GM23338 (cell line): Measurements from ENCODE around the gene TMPRSS3. TPM values are rescaled to one million over a fixed set of nuclear protein-coding genes. Genes with fewer than 3 reads are reported as not detected.

Source experiments
- ATAC-seq: fragments of 200-7000 bp; cut with Tn5 transposase; 3 replicates; pipeline ENCODE4 v1.9.1; 2020
- DNase-seq: peaks from one replicate; pipeline ENCODE4 v3.0.0-alpha.2; 2015; ENCODE audit warnings: low spot score
- H2AFZ ChIP-seq: fragments of 200-600 bp; sonication (generic); 2 replicates; pipeline ENCODE4 v1.8.0; 2016; ENCODE audit warnings: antibody characterized with exemption, mild to moderate bottlenecking, moderate library complexity
- H3F3A ChIP-seq: fragments of 200-600 bp; sonication (generic); replicated peaks from 2 replicates; pipeline ENCODE4 v1.8.0; 2017; ENCODE audit warnings: antibody characterized with exemption, mixed run types, low read depth
- H3K27ac ChIP-seq: fragments of 200-600 bp; sonication (generic); 2 replicates; pipeline ENCODE4 v1.6.1; 2016; ENCODE audit warnings: low read depth
- H3K27me3 ChIP-seq: fragments of 200-600 bp; sonication (generic); 2 replicates; pipeline ENCODE4 v1.8.0; 2016; ENCODE audit warnings: mild to moderate bottlenecking, mixed run types, moderate library complexity; ENCODE audit not compliant: insufficient read depth
- H3K36me3 ChIP-seq: fragments of 200-600 bp; sonication (generic); 2 replicates; pipeline ENCODE4 v1.8.0; 2016; ENCODE audit warnings: mild to moderate bottlenecking; ENCODE audit not compliant: insufficient read depth
- H3K4me1 ChIP-seq: fragments of 200-600 bp; sonication (generic); 2 replicates; pipeline ENCODE4 v1.8.0; 2016; ENCODE audit warnings: mild to moderate bottlenecking, moderate library complexity; ENCODE audit not compliant: insufficient read depth
- H3K4me2 ChIP-seq: fragments of 200-600 bp; sonication (generic); 2 replicates; pipeline ENCODE4 v1.7.1; 2017; ENCODE audit warnings: mixed run types
- H3K4me3 ChIP-seq: fragments of 200-600 bp; sonication (generic); 2 replicates; pipeline ENCODE4 v1.6.1; 2016; ENCODE audit warnings: mixed run types
- H3K79me2 ChIP-seq: fragments of 200-600 bp; sonication (generic); replicated peaks from 2 replicates; pipeline ENCODE4 v1.8.0; 2017; ENCODE audit warnings: mild to moderate bottlenecking; ENCODE audit not compliant: insufficient read depth
- H3K9me2 ChIP-seq: fragments of 200-600 bp; sonication (generic); 2 replicates; pipeline ENCODE4 v1.8.0; 2017; ENCODE audit not compliant: insufficient read depth
- H4K20me1 ChIP-seq: fragments of 200-600 bp; sonication (generic); replicated peaks from 2 replicates; pipeline ENCODE4 v1.8.0; 2017; ENCODE audit warnings: mild to moderate bottlenecking; ENCODE audit not compliant: insufficient read depth
- H3K27ac Mint-ChIP-seq: 2 replicates; pipeline ENCODE4 v1.8.0; 2020; ENCODE audit warnings: inconsistent platforms, mild to moderate bottlenecking, moderate library complexity, mixed read lengths
- H3K27me3 Mint-ChIP-seq: 3 replicates; pipeline ENCODE4 v1.8.0; 2022; ENCODE audit warnings: low read depth, mild to moderate bottlenecking, moderate library complexity, mixed read lengths, inconsistent platforms; ENCODE audit not compliant: insufficient read depth, poor library complexity
- H3K36me3 Mint-ChIP-seq: 3 replicates; pipeline ENCODE4 v1.8.0; 2021; ENCODE audit warnings: low read depth, mild to moderate bottlenecking, inconsistent platforms, moderate library complexity, mixed read lengths
- H3K4me1 Mint-ChIP-seq: 3 replicates; pipeline ENCODE4 v1.8.0; 2020; ENCODE audit warnings: mild to moderate bottlenecking, inconsistent platforms, mixed read lengths
- H3K4me3 Mint-ChIP-seq: 3 replicates; pipeline ENCODE4 v1.8.0; 2021; ENCODE audit warnings: moderate library complexity, mild to moderate bottlenecking, inconsistent platforms, mixed read lengths
- H3K9me3 Mint-ChIP-seq: 3 replicates; pipeline ENCODE4 v1.8.0; 2020; ENCODE audit warnings: moderate library complexity, mild to moderate bottlenecking, inconsistent platforms, mixed read lengths
- polyA plus RNA-seq: library from polyadenylated mRNA; unstranded; fragments of >200 nt; fragmentation: Nextera tagmentation; extraction: Ambion mirVana; gene quantifications from 2 replicates; pipeline ENCODE4 v1.2.1, GENCODE V29; 2016
- total RNA-seq: library from RNA; depleted of rRNA; stranded (reverse); fragments of >200 nt; shearing (Covaris generic); gene quantifications from 2 replicates; pipeline ENCODE4 v1.2.3, GENCODE V29; 2014
- TF ChIP-seq, protein P1 (sequence below): fragments of 250-450 bp; sonication (Bioruptor Pico); IDR thresholded peaks from 2 replicates; pipeline ENCODE4 v1.5.0; 2020; ENCODE audit warnings: mild to moderate bottlenecking, moderate library complexity
- TF ChIP-seq, protein P2 (sequence below), 2 experiments: fragments of 200-600 bp in 1 of 2; sonication (generic) in 1 of 2; conservative IDR thresholded peaks; 2 replicates each; pipeline versions ENCODE4 v1.5.1 to v1.6.1; 2016 to 2017; ENCODE audit warnings: antibody characterized with exemption in 2 of 2, low read depth in 2 of 2, mild to moderate bottlenecking in 2 of 2, moderate library complexity in 1 of 2

The TMPRSS3 gene
- total and polyA plus RNA-seq, 2 experiments from 2014 or later: 0.17 TPM; not detected in 1

DNA sequence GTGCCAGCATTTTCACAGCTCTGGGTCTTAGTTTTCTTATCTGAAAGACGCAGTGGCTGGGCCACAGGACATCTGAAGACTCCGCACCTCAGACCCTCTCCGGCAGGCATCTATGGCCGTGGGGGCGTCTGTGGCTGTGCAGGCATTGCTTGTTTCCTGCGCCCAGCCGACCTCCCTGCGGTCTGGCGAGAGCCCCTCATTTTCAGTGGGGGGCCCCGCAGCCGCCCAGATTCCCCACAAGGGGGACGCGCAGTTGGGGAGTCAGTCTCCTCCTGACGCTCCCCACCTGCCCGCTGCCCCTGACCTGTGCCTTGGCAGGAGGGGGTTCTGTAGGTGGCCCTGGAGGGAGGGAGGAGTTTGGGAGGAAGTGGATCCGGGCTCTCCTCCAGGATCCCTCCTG lies 26.0 kb downstream of the TMPRSS3 start:
- DNase-seq (peak; percentile 63), ATAC-seq (peak; percentile 64)
- Histone ChIP-seq H3K9me2 (no peaks in the 10 kb centered on the region), H3K4me2 (no peak overlapping the region), H3K4me3 (no peak overlapping the region), H3K79me2 (no peaks in the 10 kb centered on the region), H3K36me3 (no peaks in the 10 kb centered on the region), H2AFZ (peak overlapping the region; percentile 81), H4K20me1 (no peaks in the 10 kb centered on the region), H3K27ac (no peak overlapping the region), H3F3A (no peaks in the 10 kb centered on the region), H3K27me3 (no peaks in the 10 kb centered on the region), H3K4me1 (no peaks in the 10 kb centered on the region)
- H3K4me1 Mint-ChIP-seq: peaks cover 11% of the 10 kb centered on the region
- peaks cover 6% of the 10 kb centered on the region for H3K27me3 Mint-ChIP-seq
- no peak overlapping the region for H3K27ac Mint-ChIP-seq
- TF ChIP-seq, protein P1, sequence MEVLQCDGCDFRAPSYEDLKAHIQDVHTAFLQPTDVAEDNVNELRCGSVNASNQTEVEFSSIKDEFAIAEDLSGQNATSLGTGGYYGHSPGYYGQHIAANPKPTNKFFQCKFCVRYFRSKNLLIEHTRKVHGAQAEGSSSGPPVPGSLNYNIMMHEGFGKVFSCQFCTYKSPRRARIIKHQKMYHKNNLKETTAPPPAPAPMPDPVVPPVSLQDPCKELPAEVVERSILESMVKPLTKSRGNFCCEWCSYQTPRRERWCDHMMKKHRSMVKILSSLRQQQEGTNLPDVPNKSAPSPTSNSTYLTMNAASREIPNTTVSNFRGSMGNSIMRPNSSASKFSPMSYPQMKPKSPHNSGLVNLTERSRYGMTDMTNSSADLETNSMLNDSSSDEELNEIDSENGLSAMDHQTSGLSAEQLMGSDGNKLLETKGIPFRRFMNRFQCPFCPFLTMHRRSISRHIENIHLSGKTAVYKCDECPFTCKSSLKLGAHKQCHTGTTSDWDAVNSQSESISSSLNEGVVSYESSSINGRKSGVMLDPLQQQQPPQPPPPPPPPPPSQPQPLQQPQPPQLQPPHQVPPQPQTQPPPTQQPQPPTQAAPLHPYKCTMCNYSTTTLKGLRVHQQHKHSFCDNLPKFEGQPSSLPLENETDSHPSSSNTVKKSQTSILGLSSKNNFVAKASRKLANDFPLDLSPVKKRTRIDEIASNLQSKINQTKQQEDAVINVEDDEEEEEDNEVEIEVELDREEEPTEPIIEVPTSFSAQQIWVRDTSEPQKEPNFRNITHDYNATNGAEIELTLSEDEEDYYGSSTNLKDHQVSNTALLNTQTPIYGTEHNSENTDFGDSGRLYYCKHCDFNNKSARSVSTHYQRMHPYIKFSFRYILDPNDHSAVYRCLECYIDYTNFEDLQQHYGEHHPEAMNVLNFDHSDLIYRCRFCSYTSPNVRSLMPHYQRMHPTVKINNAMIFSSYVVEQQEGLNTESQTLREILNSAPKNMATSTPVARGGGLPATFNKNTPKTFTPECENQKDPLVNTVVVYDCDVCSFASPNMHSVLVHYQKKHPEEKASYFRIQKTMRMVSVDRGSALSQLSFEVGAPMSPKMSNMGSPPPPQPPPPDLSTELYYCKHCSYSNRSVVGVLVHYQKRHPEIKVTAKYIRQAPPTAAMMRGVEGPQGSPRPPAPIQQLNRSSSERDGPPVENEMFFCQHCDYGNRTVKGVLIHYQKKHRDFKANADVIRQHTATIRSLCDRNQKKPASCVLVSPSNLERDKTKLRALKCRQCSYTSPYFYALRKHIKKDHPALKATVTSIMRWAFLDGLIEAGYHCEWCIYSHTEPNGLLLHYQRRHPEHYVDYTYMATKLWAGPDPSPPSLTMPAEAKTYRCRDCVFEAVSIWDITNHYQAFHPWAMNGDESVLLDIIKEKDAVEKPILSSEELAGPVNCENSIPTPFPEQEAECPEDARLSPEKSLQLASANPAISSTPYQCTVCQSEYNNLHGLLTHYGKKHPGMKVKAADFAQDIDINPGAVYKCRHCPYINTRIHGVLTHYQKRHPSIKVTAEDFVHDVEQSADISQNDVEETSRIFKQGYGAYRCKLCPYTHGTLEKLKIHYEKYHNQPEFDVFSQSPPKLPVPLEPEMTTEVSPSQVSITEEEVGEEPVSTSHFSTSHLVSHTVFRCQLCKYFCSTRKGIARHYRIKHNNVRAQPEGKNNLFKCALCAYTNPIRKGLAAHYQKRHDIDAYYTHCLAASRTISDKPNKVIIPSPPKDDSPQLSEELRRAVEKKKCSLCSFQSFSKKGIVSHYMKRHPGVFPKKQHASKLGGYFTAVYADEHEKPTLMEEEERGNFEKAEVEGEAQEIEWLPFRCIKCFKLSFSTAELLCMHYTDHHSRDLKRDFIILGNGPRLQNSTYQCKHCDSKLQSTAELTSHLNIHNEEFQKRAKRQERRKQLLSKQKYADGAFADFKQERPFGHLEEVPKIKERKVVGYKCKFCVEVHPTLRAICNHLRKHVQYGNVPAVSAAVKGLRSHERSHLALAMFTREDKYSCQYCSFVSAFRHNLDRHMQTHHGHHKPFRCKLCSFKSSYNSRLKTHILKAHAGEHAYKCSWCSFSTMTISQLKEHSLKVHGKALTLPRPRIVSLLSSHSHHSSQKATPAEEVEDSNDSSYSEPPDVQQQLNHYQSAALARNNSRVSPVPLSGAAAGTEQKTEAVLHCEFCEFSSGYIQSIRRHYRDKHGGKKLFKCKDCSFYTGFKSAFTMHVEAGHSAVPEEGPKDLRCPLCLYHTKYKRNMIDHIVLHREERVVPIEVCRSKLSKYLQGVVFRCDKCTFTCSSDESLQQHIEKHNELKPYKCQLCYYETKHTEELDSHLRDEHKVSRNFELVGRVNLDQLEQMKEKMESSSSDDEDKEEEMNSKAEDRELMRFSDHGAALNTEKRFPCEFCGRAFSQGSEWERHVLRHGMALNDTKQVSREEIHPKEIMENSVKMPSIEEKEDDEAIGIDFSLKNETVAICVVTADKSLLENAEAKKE: no peak
- TF ChIP-seq, protein P2, sequence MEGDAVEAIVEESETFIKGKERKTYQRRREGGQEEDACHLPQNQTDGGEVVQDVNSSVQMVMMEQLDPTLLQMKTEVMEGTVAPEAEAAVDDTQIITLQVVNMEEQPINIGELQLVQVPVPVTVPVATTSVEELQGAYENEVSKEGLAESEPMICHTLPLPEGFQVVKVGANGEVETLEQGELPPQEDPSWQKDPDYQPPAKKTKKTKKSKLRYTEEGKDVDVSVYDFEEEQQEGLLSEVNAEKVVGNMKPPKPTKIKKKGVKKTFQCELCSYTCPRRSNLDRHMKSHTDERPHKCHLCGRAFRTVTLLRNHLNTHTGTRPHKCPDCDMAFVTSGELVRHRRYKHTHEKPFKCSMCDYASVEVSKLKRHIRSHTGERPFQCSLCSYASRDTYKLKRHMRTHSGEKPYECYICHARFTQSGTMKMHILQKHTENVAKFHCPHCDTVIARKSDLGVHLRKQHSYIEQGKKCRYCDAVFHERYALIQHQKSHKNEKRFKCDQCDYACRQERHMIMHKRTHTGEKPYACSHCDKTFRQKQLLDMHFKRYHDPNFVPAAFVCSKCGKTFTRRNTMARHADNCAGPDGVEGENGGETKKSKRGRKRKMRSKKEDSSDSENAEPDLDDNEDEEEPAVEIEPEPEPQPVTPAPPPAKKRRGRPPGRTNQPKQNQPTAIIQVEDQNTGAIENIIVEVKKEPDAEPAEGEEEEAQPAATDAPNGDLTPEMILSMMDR (conservative IDR thresholded peaks at IDR 0.05; ENCODE audit: low read depth in 2 of 2): peak; percentile 19 to 37; a peak in 3 of 4 replicates
- no peaks in the 10 kb centered on the region for H3K9me3 Mint-ChIP-seq
- H3K36me3 Mint-ChIP-seq: no peaks in the 10 kb centered on the region
- H3K4me3 Mint-ChIP-seq: no peak overlapping the region
